H9 (cell line): Measurements from ENCODE around the gene MYBBP1A. TPM values are rescaled to one million over a fixed set of nuclear protein-coding genes. Genes with fewer than 3 reads are reported as not detected.

Source experiments
- DNase-seq: peaks from one replicate; pipeline ENCODE4 v3.0.0-alpha.2; 2017
- H2AFZ ChIP-seq: one replicate; pipeline ENCODE4 v1.6.1; 2013; ENCODE audit warnings: mild to moderate bottlenecking, low read length, control low read depth, moderate library complexity
- H2AK5ac ChIP-seq: 2 replicates; pipeline ENCODE4 v1.6.1; 2013; ENCODE audit warnings: low read length, control low read depth, mixed read lengths; ENCODE audit not compliant: insufficient read length
- H2BK120ac ChIP-seq: one replicate; pipeline ENCODE4 v1.6.1; 2013; ENCODE audit warnings: low read depth, mild to moderate bottlenecking, low read length, control low read depth, inconsistent platforms; ENCODE audit not compliant: poor library complexity, severe bottlenecking
- H2BK12ac ChIP-seq: 2 replicates; pipeline ENCODE4 v1.6.1; 2013; ENCODE audit warnings: low read length, control low read depth, mixed read lengths, low read depth; ENCODE audit not compliant: insufficient read length
- H2BK15ac ChIP-seq: 2 replicates; pipeline ENCODE4 v1.6.1; 2013; ENCODE audit warnings: low read depth, low read length, control low read depth
- H2BK20ac ChIP-seq: one replicate; pipeline ENCODE4 v1.6.1; 2013; ENCODE audit warnings: low read depth, mild to moderate bottlenecking, low read length, control low read depth, inconsistent platforms; ENCODE audit not compliant: poor library complexity, severe bottlenecking
- H2BK5ac ChIP-seq: 2 replicates; pipeline ENCODE4 v1.6.1; 2013; ENCODE audit warnings: low read length, control low read depth, mixed read lengths; ENCODE audit not compliant: insufficient read length
- H3K14ac ChIP-seq: 2 replicates; pipeline ENCODE4 v1.6.1; 2013; ENCODE audit warnings: low read length, control low read depth; ENCODE audit not compliant: insufficient read depth
- H3K18ac ChIP-seq: 2 replicates; pipeline ENCODE4 v1.6.1; 2013; ENCODE audit warnings: low read depth, mild to moderate bottlenecking, mixed read lengths, low read length, control low read depth; ENCODE audit not compliant: insufficient read length
- H3K23ac ChIP-seq: 2 replicates; pipeline ENCODE4 v1.6.1; 2013; ENCODE audit warnings: low read length, control low read depth, mixed read lengths, low read depth; ENCODE audit not compliant: insufficient read length
- H3K23me2 ChIP-seq: 2 replicates; pipeline ENCODE4 v1.6.1; 2013; ENCODE audit warnings: low read depth, mild to moderate bottlenecking, mixed read lengths, low read length, control low read depth; ENCODE audit not compliant: insufficient read length, poor library complexity, severe bottlenecking
- H3K27ac ChIP-seq: 2 replicates; pipeline ENCODE4 v1.5.1; 2013; ENCODE audit warnings: low read length, control low read depth, mixed read lengths, low read depth; ENCODE audit not compliant: insufficient read length
- H3K27me3 ChIP-seq: 2 replicates; pipeline ENCODE4 v1.6.1; 2013; ENCODE audit warnings: low read length, control low read depth, inconsistent platforms; ENCODE audit not compliant: insufficient read depth
- H3K4ac ChIP-seq: 2 replicates; pipeline ENCODE4 v1.6.1; 2013; ENCODE audit warnings: low read depth, mild to moderate bottlenecking, control low read depth, inconsistent platforms, low read length, moderate library complexity
- H3K4me1 ChIP-seq: 2 replicates; pipeline ENCODE4 v1.6.1; 2013; ENCODE audit warnings: low read length, control low read depth, inconsistent platforms; ENCODE audit not compliant: insufficient read depth
- H3K4me2 ChIP-seq: 2 replicates; pipeline ENCODE4 v1.6.1; 2013; ENCODE audit warnings: low read length, control low read depth, mixed read lengths; ENCODE audit not compliant: insufficient read length, insufficient read depth
- H3K56ac ChIP-seq: 2 replicates; pipeline ENCODE4 v1.6.1; 2013; ENCODE audit warnings: low read depth, mild to moderate bottlenecking, mixed read lengths, low read length, control low read depth; ENCODE audit not compliant: insufficient read length
- H3K79me1 ChIP-seq: 2 replicates; pipeline ENCODE4 v1.6.1; 2013; ENCODE audit warnings: low read depth, mild to moderate bottlenecking, moderate library complexity, low read length, control low read depth, inconsistent platforms; ENCODE audit not compliant: insufficient read depth, poor library complexity, severe bottlenecking
- H3K79me2 ChIP-seq: 2 replicates; pipeline ENCODE4 v1.6.1; 2013; ENCODE audit warnings: low read length, control low read depth, inconsistent platforms; ENCODE audit not compliant: insufficient read depth
- H3K9ac ChIP-seq: 2 replicates; pipeline ENCODE4 v1.6.1; 2013; ENCODE audit warnings: low read length, control low read depth, mixed read lengths; ENCODE audit not compliant: insufficient read length; ENCODE audit errors: extremely low read depth
- H3K9me3 ChIP-seq: one replicate; pipeline ENCODE4 v1.6.1; 2013; ENCODE audit warnings: low read depth, low read length, inconsistent platforms; ENCODE audit not compliant: control insufficient read depth
- H3T11ph ChIP-seq: one replicate; pipeline ENCODE4 v1.6.1; 2013; ENCODE audit warnings: mild to moderate bottlenecking, low read length, control low read depth, inconsistent platforms
- H4K20me1 ChIP-seq: one replicate; pipeline ENCODE4 v1.6.1; 2013; ENCODE audit not compliant: control insufficient read depth, insufficient read length, insufficient read depth
- H4K5ac ChIP-seq: 2 replicates; pipeline ENCODE4 v1.6.1; 2013; ENCODE audit warnings: low read depth, mild to moderate bottlenecking, mixed read lengths, low read length, control low read depth; ENCODE audit not compliant: insufficient read length
- H4K8ac ChIP-seq: replicated peaks from 2 replicates; pipeline ENCODE4 v1.6.1; 2013; ENCODE audit warnings: low read length, control low read depth, mixed read lengths, low read depth; ENCODE audit not compliant: insufficient read length
- H4K91ac ChIP-seq: 2 replicates; pipeline ENCODE4 v1.6.1; 2013; ENCODE audit warnings: low read depth, mild to moderate bottlenecking, moderate library complexity, mixed read lengths, low read length, control low read depth; ENCODE audit not compliant: insufficient read length
- H3K27ac Mint-ChIP-seq, 3 experiments: 2 replicates in 2 of 3; 3 replicates in 1 of 3; pipeline ENCODE4 v1.8.0; 2020 to 2021; ENCODE audit warnings: mixed read lengths in 3 of 3, mild to moderate bottlenecking in 1 of 3, moderate library complexity in 1 of 3
- H3K27me3 Mint-ChIP-seq: 2 replicates; pipeline ENCODE4 v1.8.0; 2021; ENCODE audit warnings: low read depth, mild to moderate bottlenecking, moderate library complexity, mixed read lengths
- H3K36me3 Mint-ChIP-seq, 3 experiments: 2 replicates in 2 of 3; 3 replicates in 1 of 3; pipeline ENCODE4 v1.8.0; 2020 to 2021; ENCODE audit warnings: low read depth in 3 of 3, mixed read lengths in 3 of 3; ENCODE audit not compliant: insufficient read depth in 1 of 3
- H3K4me1 Mint-ChIP-seq, 2 experiments: 2 replicates each; pipeline ENCODE4 v1.8.0; 2020; ENCODE audit warnings: mixed read lengths in 2 of 2
- H3K4me3 Mint-ChIP-seq, 2 experiments: 2 replicates in 1 of 2; 3 replicates in 1 of 2; pipeline ENCODE4 v1.8.0; 2020 to 2021; ENCODE audit warnings: mild to moderate bottlenecking in 2 of 2, mixed read lengths in 2 of 2, moderate library complexity in 1 of 2
- H3K9me3 Mint-ChIP-seq, 2 experiments: 2 replicates in 1 of 2; 3 replicates in 1 of 2; pipeline ENCODE4 v1.8.0; 2020; ENCODE audit warnings: mild to moderate bottlenecking in 2 of 2, mixed read lengths in 2 of 2, moderate library complexity in 1 of 2
- WGBS: extraction: QIAGEN DNeasy Blood & Tissue Kit; methylation state at CpG from one replicate; pipeline ENCODE4 v1.1.7; 2013; ENCODE audit warnings: missing lambda C conversion rate, low lambda C conversion rate, mixed read lengths; ENCODE audit not compliant: insufficient read length; ENCODE audit errors: extremely low coverage; 5-methylcytosine and 5-hydroxymethylcytosine counted together
- total RNA-seq: library from RNA; stranded (reverse); gene quantifications from 2 replicates; pipeline ENCODE4 v1.2.1, GENCODE V29; 2021
- TF ChIP-seq, protein P1 (sequence below): fragments of 200-600 bp; sonication (generic); conservative IDR thresholded peaks from 3 replicates; pipeline ENCODE4 v1.8.0; 2021; ENCODE audit warnings: antibody characterized with exemption, mild to moderate bottlenecking

The MYBBP1A gene
- total RNA-seq, 1 experiment from 2014 or later, result 181 TPM

DNA sequence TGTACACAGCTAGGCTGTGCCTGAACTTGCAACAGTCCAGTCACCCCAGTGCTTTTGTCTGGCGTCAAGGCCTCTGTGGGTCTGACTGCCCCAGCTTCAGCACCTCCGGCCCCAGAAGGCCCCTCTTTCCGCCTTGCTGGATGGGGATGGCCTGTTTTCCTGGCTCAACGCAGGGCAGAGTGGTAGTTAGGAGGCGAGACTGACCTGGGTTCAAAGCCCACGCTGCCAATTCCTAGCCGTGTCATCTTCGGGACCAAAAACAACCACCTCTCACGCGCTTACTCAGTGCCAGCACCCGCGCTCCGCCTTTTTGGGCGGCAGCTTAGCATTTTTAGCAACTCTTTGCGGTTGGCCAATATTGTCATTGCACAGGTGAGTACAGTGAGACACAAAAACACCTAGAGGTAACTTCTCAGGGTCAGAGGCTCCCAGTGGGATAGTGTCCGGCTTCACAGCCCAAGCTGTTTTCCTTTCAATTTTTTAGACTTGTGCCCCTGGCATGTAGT, 4.6 kb downstream of the MYBBP1A start:
- Histone ChIP-seq H3K79me2 (peaks cover 9% of the 10 kb centered on the region; the same call in 1 of the 2 replicates), H3K18ac (no peak overlapping the region), H2BK5ac (no peak overlapping the region), H4K20me1 (peaks cover 3% of the 10 kb centered on the region), H3K56ac (no peak overlapping the region), H3K14ac (no peak overlapping the region), H3K4ac (no peak overlapping the region), H2AFZ (no peak overlapping the region), H3K4me2 (no peak overlapping the region), H2BK20ac (no peak overlapping the region), H3K23ac (no peak overlapping the region), H3K27ac (no peak overlapping the region), H2AK5ac (no peak overlapping the region), H3K27me3 (no peaks in the 10 kb centered on the region), H2BK15ac (no peak overlapping the region), H3K9ac (no peak overlapping the region), H4K8ac (no peak overlapping the region), H2BK12ac (no peak overlapping the region), H3T11ph (no peak overlapping the region), H4K5ac (no peak overlapping the region), H2BK120ac (no peak overlapping the region), H4K91ac (no peak overlapping the region), H3K79me1 (no peaks in the 10 kb centered on the region), H3K9me3 (no peaks in the 10 kb centered on the region), H3K4me1 (no peaks in the 10 kb centered on the region), H3K23me2 (peaks cover 11% of the 10 kb centered on the region)
- TF ChIP-seq, protein P1, sequence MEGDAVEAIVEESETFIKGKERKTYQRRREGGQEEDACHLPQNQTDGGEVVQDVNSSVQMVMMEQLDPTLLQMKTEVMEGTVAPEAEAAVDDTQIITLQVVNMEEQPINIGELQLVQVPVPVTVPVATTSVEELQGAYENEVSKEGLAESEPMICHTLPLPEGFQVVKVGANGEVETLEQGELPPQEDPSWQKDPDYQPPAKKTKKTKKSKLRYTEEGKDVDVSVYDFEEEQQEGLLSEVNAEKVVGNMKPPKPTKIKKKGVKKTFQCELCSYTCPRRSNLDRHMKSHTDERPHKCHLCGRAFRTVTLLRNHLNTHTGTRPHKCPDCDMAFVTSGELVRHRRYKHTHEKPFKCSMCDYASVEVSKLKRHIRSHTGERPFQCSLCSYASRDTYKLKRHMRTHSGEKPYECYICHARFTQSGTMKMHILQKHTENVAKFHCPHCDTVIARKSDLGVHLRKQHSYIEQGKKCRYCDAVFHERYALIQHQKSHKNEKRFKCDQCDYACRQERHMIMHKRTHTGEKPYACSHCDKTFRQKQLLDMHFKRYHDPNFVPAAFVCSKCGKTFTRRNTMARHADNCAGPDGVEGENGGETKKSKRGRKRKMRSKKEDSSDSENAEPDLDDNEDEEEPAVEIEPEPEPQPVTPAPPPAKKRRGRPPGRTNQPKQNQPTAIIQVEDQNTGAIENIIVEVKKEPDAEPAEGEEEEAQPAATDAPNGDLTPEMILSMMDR, result no peak
- Mint-ChIP-seq H3K4me3 (no peak overlapping the region; a peak in 1 of 5 replicates), H3K4me1 (peaks cover 11 to 15% of the 10 kb centered on the region in 2 experiments), H3K9me3 (no peaks in the 10 kb centered on the region), H3K36me3 (peaks cover 46 to 90% (median 70%) of the 10 kb centered on the region in 3 experiments), H3K27ac (no peak overlapping the region; a peak in 1 of 7 replicates), H3K27me3 (no peaks in the 10 kb centered on the region)
- WGBS, result no CpG with 5 or more reads among the region's 16 CpGs
- DNase-seq, result no peak
